GM19463 (cell line): Measurements from ENCODE around the gene CERS6.
"Not testable (repeated sequence)": the region's sequence is repeated elsewhere in the genome, so short reads cannot be mapped to it uniquely, and the experiment has no call there.

Source experiments
- ATAC-seq: cut with Tn5 transposase; IDR thresholded peaks from one replicate; pipeline ENCODE4 v1.9.1; 2021; ENCODE audit warnings: mild to moderate bottlenecking, moderate library complexity; ENCODE audit not compliant: unreplicated experiment

Gene CERS6

GRCh38 chr2:168455645-168456520, at the start of gene CERS6:
Gene CERS6 (plus strand): TSS chr2:168456272. CDS start chr2:168456449, 177 bp downstream.
- ATAC-seq: peak; percentile 95

DNA sequence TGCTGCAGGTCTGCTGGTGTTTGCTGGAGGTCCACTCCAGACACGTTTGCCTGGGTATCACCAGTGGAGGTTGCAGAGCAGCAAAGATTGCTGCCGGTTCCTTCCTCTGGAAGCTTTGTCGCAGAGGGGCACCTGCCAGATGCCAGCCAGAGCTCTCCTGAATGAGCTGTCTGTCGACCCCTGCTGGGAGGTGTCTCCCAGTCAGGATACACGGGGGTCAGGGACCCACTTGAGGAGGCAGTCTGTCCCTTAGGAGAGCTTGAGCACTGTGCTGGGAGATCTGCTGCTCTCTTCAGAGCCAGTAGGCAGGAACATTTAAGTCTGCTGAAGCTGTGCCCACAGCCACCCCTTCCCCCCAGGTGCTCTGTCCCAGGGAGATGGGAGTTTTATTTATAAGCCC, 43.8 kb upstream of the CERS6 start:
- not testable (repeated sequence) for ATAC-seq

DNA sequence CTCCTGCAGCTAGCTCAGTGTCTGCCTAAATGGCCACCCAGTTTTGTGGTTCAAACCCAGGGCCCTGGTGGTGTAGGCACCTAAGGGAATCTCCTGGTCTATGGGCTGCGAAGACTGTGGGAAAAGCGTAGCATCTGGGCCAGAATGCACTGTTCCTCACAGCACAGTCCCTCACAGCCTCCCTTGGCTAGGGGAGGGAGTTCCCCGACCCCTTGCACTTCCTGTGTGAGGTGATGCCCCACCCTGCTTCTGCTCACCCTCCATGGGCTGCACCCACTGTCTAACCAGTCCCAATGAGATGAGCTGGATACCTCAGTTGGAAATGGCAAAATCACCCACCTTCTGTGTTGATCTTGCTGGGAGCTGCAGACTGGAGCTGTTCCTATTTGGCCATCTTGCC, 43.0 kb upstream of the CERS6 start:
- not testable (repeated sequence) for ATAC-seq

- no peak for ATAC-seq
Observed at GRCh38 chr2:168416555-168416954, 39.5 kb upstream of the CERS6 start.

GRCh38 chr2:168422584-168422983, 33.5 kb upstream of the CERS6 start:
- ATAC-seq: peak; percentile 91

DNA sequence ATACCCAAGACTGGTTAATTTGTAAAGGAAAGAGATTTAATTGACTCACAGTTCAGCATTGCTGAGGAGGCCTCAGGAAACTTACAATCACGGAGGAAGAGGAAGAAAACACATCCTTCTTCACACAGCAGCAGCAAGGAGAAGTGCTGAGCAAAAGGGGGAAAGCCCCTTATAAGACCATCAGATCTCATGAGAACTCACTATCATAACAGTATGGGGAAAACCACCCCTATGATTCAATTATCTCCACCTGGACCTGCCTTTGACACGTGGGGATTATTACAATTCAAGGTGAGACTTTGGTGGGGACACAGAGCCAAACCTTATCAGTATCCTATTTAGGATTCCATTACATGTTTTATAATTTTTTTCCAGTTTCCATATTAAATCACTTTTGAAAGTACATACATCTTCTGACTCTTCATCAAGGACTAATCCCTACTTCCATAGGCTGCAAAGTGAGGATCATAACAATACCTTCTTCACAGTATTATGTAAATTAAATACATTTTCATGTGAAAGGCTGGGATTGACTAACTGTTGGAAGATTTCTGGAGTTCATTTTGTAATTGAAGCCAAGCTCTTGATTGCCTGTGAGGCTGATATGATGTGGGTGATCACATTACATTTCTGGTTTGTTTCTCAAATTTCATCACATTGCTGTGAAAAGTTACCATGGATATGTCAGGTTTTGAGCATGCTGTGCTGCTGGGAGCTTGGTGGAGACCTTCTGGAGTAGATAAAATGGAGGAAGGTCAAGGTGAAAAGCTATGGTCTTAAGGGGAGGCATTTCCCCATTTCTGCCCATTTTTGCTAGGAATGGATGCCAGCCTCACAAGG, 31.7 kb upstream of the CERS6 start:
- no peak for ATAC-seq

DNA sequence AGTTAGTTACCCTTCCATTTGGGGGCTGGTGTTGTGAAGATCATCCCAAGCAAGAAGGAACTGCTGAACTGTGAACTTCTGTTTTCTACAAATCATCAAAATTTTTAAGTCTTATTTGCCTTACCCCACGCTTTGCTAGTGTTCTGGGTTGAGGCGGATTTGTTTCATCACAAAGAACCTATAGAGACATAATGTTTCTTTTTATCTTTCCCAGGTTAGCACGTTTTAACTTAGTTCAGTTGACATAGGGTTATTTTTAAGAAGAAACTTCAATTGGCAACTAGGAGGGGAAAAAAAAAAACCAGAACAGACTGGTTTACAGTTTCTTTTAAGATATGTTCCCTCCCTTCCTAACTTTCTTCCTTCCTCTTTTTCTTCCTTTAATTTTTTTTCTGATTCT, 31.1 kb upstream of the CERS6 start:
- ATAC-seq: no peak

DNA sequence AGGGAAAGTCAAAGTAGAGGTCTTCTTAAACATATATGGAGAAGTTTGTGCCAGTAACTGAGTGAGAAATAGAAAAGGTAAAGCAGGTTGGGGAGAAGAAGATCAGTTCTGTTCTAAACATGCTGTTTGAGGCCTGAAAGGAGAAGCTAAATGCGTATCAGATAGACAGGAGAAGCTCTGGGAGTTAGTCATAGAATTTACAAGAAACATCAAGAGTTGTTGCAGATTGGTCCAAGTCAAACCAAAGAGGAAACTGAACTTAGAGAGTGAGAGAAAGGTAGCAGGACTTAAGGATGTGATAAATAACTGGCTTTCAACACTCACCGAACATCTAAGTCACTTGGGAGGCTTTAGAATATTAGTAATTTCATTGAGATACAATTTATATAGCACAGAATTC, 29.2 kb upstream of the CERS6 start:
- ATAC-seq: no peak

DNA sequence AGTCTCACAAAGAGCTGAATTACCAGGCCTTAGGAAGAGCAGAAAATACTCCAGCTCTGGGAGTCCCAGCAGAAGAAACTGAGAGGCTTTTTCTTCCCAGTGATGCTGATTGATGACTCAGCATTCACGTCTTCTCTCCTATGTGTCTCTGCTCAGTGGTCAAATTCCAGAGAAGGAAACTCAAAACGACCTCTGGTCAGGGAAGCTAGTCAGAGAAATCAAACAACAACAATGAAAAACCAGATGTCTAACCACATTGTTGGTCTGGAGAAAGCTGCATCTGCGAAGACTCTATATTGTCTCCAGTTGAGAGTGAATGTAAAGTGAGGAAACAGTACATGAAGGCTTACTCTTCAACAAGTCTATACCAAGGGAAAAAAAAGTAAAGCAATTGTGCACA, 28.6 kb upstream of the CERS6 start:
- ATAC-seq: no peak

GRCh38 chr2:168428431-168428830, 27.6 kb upstream of the CERS6 start:
- ATAC-seq: no peak

GRCh38 chr2:168429988-168430387, 26.1 kb upstream of the CERS6 start:
- no peak for ATAC-seq

- ATAC-seq: no peak
Observed at GRCh38 chr2:168430431-168430830, 25.6 kb upstream of the CERS6 start.

- no peak for ATAC-seq
Observed at GRCh38 chr2:168431301-168432024, 24.6 kb upstream of the CERS6 start.

GRCh38 chr2:168432100-168432499, 24.0 kb upstream of the CERS6 start:
- no peak for ATAC-seq

- peak; percentile 75 for ATAC-seq
Observed at GRCh38 chr2:168432565-168433186, 23.4 kb upstream of the CERS6 start.

DNA sequence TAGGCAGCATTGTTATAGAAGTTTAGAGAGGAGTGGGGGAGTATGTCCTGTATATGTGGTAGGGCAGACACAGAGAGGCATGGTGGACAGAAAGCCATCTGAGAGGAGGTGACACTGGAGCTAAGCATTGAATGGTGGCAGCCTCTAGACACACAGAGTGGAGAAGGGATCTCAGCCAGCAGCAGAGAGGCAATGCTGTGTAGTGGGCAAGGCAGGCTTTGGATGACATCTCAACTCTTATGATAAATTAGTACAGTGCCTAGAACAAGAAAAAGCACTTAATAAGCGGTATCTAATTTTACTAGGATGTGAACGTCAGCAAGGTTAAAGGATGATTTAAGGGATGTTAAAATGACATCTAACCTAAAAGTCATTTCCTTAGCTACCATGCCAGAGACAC, 22.5 kb upstream of the CERS6 start:
- ATAC-seq: no peak

DNA sequence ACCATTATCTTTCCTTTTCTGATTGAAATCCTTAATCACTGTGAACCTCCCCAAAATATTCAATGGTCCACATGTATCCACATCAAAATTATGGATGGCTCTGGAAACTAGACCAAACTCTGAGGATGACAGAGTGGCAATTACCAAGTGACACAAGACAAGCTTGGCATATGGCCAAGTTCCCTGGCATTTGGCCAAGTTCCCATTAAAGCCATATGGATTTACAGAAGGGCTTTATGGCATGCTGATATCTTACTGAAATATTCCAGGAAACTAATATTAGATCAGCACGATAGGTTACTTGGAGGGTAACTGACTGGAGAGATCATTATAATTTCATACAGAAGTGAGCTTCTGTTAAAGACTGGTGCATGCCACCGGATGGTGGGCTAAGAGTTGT, 21.9 kb upstream of the CERS6 start:
- no peak for ATAC-seq

DNA sequence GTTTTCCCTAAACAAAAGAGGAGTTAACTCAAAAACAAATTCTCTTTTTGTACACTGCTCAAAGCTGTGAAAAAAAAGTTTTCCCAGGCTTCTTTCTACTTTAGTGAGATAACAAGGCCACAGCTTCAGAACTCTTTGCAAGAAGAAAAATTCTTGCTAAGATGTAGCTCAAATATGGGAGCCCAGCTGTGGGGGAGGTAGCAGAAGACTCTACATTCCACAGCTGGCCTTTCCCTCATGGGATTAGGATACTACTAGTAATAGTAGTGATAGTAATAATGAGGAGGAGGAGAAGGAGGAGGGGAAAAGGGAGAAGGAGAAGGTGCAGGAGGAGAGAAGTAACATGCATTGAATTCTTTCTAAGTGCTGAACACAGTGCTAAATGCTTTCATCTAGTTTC, 19.2 kb upstream of the CERS6 start:
- no peak for ATAC-seq

GRCh38 chr2:168438553-168438952, 17.5 kb upstream of the CERS6 start:
- no peak for ATAC-seq

DNA sequence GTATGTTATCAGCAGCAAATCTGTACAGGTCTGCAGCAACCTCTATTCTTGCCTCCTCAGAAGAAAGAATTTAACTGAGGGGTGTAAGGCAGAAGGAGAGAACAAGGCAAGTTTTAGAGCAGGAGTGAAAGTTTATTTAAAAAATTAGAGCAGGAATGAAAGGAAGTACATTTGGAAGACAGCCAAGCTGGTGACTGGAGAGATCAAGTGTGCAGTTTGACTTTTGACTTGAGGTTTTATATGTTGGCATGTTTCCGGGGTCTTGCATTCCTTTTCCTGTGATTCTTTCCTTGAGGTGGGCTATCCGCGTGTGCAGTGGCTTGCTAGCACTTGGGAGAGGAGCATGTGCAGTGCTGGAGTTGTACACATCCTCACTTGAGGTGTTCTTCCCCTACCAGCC, 16.5 kb upstream of the CERS6 start:
- no peak for ATAC-seq
